ENCODE measurements around the gene BIN1. TPM values are rescaled to one million over a fixed set of nuclear protein-coding genes. Genes with fewer than 3 reads are reported as not detected.

Gene BIN1
- total RNA-seq, 1 donor from 2014 or later: 11.8 TPM

DNA sequence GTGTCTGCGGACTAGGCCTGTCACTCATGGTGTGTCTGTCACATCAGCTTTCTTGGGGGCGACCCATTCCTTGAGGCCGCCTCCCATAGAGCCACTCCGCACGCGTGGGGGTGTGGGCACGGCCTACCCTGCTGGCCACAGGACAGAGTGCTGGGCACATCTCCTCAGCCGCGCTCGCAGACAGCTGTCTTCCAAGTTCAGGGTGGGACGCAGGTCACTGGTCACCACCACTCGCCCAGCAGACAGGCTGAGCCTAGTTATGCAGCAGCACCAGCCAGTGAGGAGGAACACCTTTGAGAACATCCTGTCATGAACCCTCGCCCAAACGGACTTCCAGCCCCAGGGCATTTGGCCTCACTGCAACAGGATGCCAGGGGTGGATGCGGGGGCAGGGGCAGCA, 30.8 kb upstream of the BIN1 start:
- no peaks in the 10 kb centered on the region for H3K27me3 ChIP-seq (ENCODE audit: control insufficient read depth, insufficient read depth, low read length)
- no peak for FAIRE-seq
- H3K4me3 ChIP-seq (ENCODE audit: low read depth, low read length): no peak overlapping the region
- H3K36me3 ChIP-seq (ENCODE audit: control insufficient read depth, insufficient read depth, low read length): no peaks in the 10 kb centered on the region
- no peak for TF ChIP-seq CTCF (IDR thresholded peaks at IDR 0.05; ENCODE audit: insufficient read depth, low read length, severe bottlenecking)
- no peak for DNase-seq (ENCODE audit: low read depth)

DNA sequence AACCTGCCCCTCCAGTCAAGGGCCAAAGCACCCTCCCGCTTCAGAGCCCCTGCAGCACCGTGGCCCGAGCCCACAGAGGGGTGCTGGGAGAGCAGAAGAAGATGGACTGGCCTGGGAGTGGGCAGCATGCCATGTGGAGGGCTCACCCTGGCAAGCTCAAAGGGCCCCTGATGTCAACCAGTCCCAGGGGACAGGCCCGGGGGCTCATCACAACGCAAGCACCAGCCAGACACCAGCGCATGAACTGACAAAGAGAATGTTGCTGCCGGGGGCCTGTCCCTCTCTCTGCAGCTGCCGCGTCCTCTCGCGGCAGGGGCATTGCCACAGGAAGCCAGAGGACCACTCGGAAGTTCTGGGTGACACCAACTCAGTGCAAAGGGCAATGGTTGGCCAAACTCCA, 30.3 kb upstream of the BIN1 start:
- DNase-seq (ENCODE audit: low read depth) (no peak), FAIRE-seq (no peak)
- no peaks in the 10 kb centered on the region for H3K27me3 ChIP-seq (ENCODE audit: control insufficient read depth, insufficient read depth, low read length)
- no peaks in the 10 kb centered on the region for H3K36me3 ChIP-seq (ENCODE audit: control insufficient read depth, insufficient read depth, low read length)
- TF ChIP-seq CTCF (IDR thresholded peaks at IDR 0.05; ENCODE audit: insufficient read depth, low read length, severe bottlenecking): no peak
- no peak overlapping the region for H3K4me3 ChIP-seq (ENCODE audit: low read depth, low read length)

GRCh38 chr2:127134833-127135830, 28.2 kb upstream of the BIN1 start:
- Histone ChIP-seq H3K4me3 (ENCODE audit: low read depth, low read length) (no peak overlapping the region), H3K27me3 (ENCODE audit: control insufficient read depth, insufficient read depth, low read length) (no peaks in the 10 kb centered on the region), H3K36me3 (ENCODE audit: control insufficient read depth, insufficient read depth, low read length) (no peaks in the 10 kb centered on the region)
- no peak for TF ChIP-seq CTCF (IDR thresholded peaks at IDR 0.05; ENCODE audit: insufficient read depth, low read length, severe bottlenecking)
- no peak for DNase-seq (ENCODE audit: low read depth)
- FAIRE-seq: no peak

DNA sequence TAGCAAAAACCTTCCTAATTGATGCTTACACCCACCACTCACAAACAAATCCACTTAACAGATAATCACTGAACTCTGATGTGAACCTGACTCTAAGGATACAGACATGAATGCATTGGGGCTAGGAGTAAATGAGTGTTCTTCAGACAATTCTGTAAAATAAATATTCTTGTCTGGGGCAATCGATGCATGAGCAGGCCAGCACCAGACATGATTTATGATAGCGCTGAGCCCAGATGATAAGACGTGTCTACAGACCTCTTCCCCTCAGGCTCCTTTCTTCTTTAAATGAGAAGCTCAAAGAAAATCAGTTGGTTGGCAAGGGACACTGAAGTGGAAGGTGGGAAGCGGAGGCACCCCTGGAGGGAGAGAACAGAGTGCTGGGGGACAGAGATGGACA, 27.3 kb upstream of the BIN1 start:
- Histone ChIP-seq H3K4me3 (ENCODE audit: low read depth, low read length) (no peak overlapping the region), H3K36me3 (ENCODE audit: control insufficient read depth, insufficient read depth, low read length) (no peaks in the 10 kb centered on the region), H3K27me3 (ENCODE audit: control insufficient read depth, insufficient read depth, low read length) (no peaks in the 10 kb centered on the region)
- FAIRE-seq (no peak), DNase-seq (ENCODE audit: low read depth) (no peak)
- no peak for TF ChIP-seq CTCF (IDR thresholded peaks at IDR 0.05; ENCODE audit: insufficient read depth, low read length, severe bottlenecking)

GRCh38 chr2:127133793-127134192, 26.8 kb upstream of the BIN1 start:
- TF ChIP-seq CTCF (IDR thresholded peaks at IDR 0.05; ENCODE audit: insufficient read depth, low read length, severe bottlenecking): no peak
- no peaks in the 10 kb centered on the region for H3K27me3 ChIP-seq (ENCODE audit: control insufficient read depth, insufficient read depth, low read length)
- DNase-seq (ENCODE audit: low read depth) (no peak), FAIRE-seq (no peak)
- H3K4me3 ChIP-seq (ENCODE audit: low read depth, low read length): no peak overlapping the region
- H3K36me3 ChIP-seq (ENCODE audit: control insufficient read depth, insufficient read depth, low read length): no peaks in the 10 kb centered on the region

All from bronchial epithelial cell (primary cell).